HepG2 (cell line): ENCODE measurements around the gene NT5C3B. TPM values are rescaled to one million over a fixed set of nuclear protein-coding genes. Genes with fewer than 3 reads are reported as not detected.
A peak's percentile ranks its signal among the peaks of the same experiment; 100 is the strongest.

ENCODE experiments used
- DPF2 ChIP-seq: sonication (generic); formaldehyde crosslinking; IDR thresholded peaks from 2 replicates; pipeline ENCODE4 v1.4.0; 2020; ENCODE audit warnings: mild to moderate bottlenecking, low read depth, missing genetic modification reagents, borderline replicate concordance
- HDAC2 ChIP-seq: sonication (generic); formaldehyde crosslinking; IDR thresholded peaks from 2 replicates; pipeline ENCODE4 v1.4.0; 2020; ENCODE audit warnings: missing genetic modification reagents
- IRX3 ChIP-seq: sonication (generic); formaldehyde crosslinking; IDR thresholded peaks from 2 replicates; pipeline ENCODE4 v1.8.1; 2023; ENCODE audit warnings: mild to moderate bottlenecking, low read depth, missing genetic modification reagents, borderline replicate concordance
- KDM4B ChIP-seq: sonication (generic); formaldehyde crosslinking; IDR thresholded peaks from 2 replicates; pipeline ENCODE4 v1.4.0; 2020; ENCODE audit warnings: missing genetic modification reagents
- KLF12 ChIP-seq: sonication (generic); formaldehyde crosslinking; IDR thresholded peaks from 2 replicates; pipeline ENCODE4 v1.4.0; 2020; ENCODE audit warnings: missing genetic modification reagents, borderline replicate concordance
- MYC ChIP-seq: sonication (generic); formaldehyde crosslinking; IDR thresholded peaks from 2 replicates; pipeline ENCODE4 v1.9.0; 2021; ENCODE audit warnings: missing genetic modification reagents, borderline replicate concordance
- SNRNP70 ChIP-seq: fragments of 200-400 bp; formaldehyde crosslinking; IDR thresholded peaks from 2 replicates; pipeline ENCODE4 v1.6.1; 2017; ENCODE audit warnings: mild to moderate bottlenecking, low read depth, low read length, moderate library complexity
- ZNF230 ChIP-seq: sonication (generic); formaldehyde crosslinking; IDR thresholded peaks from 2 replicates; pipeline ENCODE4 v1.4.0; 2020; ENCODE audit warnings: mild to moderate bottlenecking, missing genetic modification reagents
- ZNF350 ChIP-seq: sonication (generic); formaldehyde crosslinking; IDR thresholded peaks from 2 replicates; pipeline ENCODE4 v1.4.0; 2020; ENCODE audit warnings: mild to moderate bottlenecking, low read depth, missing genetic modification reagents, borderline replicate concordance
- ZNF550 ChIP-seq: sonication (generic); formaldehyde crosslinking; IDR thresholded peaks from 2 replicates; pipeline ENCODE4 v1.4.0; 2020; ENCODE audit warnings: mild to moderate bottlenecking, missing genetic modification reagents, borderline replicate concordance
- ZNF614 ChIP-seq: IDR thresholded peaks from 2 replicates; pipeline ENCODE4 v1.6.1; 2018; ENCODE audit warnings: missing biosample characterization, missing genetic modification reagents, inconsistent platforms, borderline replicate concordance
- ZNF883 ChIP-seq: sonication (generic); formaldehyde crosslinking; IDR thresholded peaks from 2 replicates; pipeline ENCODE4 v1.5.1; 2020; ENCODE audit warnings: mild to moderate bottlenecking, missing genetic modification reagents; ENCODE audit errors: not compliant biosample characterization
- polyA plus RNA-seq, 8 experiments: library from polyadenylated mRNA; depleted of rRNA in 3 of 8; stranded (reverse) in 7 of 8; unstranded in 1 of 8; fragments of >200 nt; fragmentation: Illumina TruSeq in 4 of 8; extraction: Trizol in 4 of 8; gene quantifications; 2 replicates each; pipeline versions ENCODE4 v1.2.1 to v1.2.3, GENCODE V29; 2011 to 2016; ENCODE audit warnings: low read depth in 4 of 8, missing spikeins in 1 of 8, mixed read lengths in 1 of 8; ENCODE audit not compliant: insufficient read depth in 1 of 8
- total RNA-seq, 5 experiments: library from RNA; depleted of rRNA; stranded (reverse); fragments of >200 nt; fragmentation: Illumina TruSeq; extraction: Trizol; gene quantifications; 2 replicates each; pipeline ENCODE4 v1.2.3, GENCODE V29; 2016; ENCODE audit warnings: low read depth in 1 of 5
- TF ChIP-seq, protein P1 (sequence below): sonication (generic); formaldehyde crosslinking; IDR thresholded peaks from 2 replicates; pipeline ENCODE4 v1.5.0; 2020; ENCODE audit warnings: mild to moderate bottlenecking, missing genetic modification reagents, borderline replicate concordance
- TF ChIP-seq, protein P2 (sequence below), 2 experiments: fragments of 450-650 bp in 1 of 2; sonication (generic) in 1 of 2; formaldehyde crosslinking; IDR thresholded peaks; 2 replicates each; pipeline versions ENCODE4 v1.5.0 to v1.8.0; 2020 to 2022; ENCODE audit warnings: mild to moderate bottlenecking in 1 of 2, missing genetic modification reagents in 1 of 2
- TF ChIP-seq, protein P3 (sequence below): sonication (generic); formaldehyde crosslinking; IDR thresholded peaks from 2 replicates; pipeline ENCODE4 v1.5.0; 2020; ENCODE audit warnings: missing genetic modification reagents

The NT5C3B gene
- total and polyA plus RNA-seq, 2 of the 13 experiments (the other 11 are each of a cell fraction or from before 2014, with no cell fraction given) = 104 to 126 TPM

GRCh38 chr17:41786227-41787020 lies 49.6 kb downstream of the NT5C3B start, which contains the start of gene JUP (continued):
- TF ChIP-seq, protein P1, sequence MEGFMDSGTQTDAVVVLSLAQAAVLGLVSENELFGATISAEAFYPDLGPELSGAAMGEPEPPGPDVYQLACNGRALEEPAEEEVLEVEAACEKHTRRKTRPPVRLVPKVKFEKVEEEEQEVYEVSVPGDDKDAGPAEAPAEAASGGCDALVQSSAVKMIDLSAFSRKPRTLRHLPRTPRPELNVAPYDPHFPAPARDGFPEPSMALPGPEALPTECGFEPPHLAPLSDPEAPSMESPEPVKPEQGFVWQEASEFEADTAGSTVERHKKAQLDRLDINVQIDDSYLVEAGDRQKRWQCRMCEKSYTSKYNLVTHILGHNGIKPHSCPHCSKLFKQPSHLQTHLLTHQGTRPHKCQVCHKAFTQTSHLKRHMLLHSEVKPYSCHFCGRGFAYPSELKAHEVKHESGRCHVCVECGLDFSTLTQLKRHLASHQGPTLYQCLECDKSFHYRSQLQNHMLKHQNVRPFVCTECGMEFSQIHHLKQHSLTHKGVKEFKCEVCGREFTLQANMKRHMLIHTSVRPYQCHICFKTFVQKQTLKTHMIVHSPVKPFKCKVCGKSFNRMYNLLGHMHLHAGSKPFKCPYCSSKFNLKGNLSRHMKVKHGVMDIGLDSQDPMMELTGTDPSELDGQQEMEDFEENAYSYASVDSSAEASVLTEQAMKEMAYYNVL (CRISPR knock-in tag) = no peak; the same call in 1 of the 2 replicates
- TF ChIP-seq DPF2 (no peak), MYC (CRISPR knock-in tag) (peak; percentile 61; the same call in 1 of the 2 replicates), KDM4B (CRISPR knock-in tag) (no peak), KLF12 (peak; percentile 96), ZNF350 (no peak), HDAC2 (CRISPR knock-in tag) (no peak), IRX3 (CRISPR knock-in tag) (peak; percentile 93; the same call in 1 of the 2 replicates), ZNF230 (CRISPR knock-in tag) (no peak), ZNF883 (CRISPR knock-in tag) (peak; percentile 82), ZNF614 (CRISPR knock-in tag) (no peak; the same call in 1 of the 2 replicates), ZNF550 (no peak), SNRNP70 (no peak)
- TF ChIP-seq, protein P2, sequence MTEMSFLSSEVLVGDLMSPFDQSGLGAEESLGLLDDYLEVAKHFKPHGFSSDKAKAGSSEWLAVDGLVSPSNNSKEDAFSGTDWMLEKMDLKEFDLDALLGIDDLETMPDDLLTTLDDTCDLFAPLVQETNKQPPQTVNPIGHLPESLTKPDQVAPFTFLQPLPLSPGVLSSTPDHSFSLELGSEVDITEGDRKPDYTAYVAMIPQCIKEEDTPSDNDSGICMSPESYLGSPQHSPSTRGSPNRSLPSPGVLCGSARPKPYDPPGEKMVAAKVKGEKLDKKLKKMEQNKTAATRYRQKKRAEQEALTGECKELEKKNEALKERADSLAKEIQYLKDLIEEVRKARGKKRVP (CRISPR knock-in tag; IDR thresholded peaks at IDR 0.05) = no peak
- TF ChIP-seq, protein P3, sequence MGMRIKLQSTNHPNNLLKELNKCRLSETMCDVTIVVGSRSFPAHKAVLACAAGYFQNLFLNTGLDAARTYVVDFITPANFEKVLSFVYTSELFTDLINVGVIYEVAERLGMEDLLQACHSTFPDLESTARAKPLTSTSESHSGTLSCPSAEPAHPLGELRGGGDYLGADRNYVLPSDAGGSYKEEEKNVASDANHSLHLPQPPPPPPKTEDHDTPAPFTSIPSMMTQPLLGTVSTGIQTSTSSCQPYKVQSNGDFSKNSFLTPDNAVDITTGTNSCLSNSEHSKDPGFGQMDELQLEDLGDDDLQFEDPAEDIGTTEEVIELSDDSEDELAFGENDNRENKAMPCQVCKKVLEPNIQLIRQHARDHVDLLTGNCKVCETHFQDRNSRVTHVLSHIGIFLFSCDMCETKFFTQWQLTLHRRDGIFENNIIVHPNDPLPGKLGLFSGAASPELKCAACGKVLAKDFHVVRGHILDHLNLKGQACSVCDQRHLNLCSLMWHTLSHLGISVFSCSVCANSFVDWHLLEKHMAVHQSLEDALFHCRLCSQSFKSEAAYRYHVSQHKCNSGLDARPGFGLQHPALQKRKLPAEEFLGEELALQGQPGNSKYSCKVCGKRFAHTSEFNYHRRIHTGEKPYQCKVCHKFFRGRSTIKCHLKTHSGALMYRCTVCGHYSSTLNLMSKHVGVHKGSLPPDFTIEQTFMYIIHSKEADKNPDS = no peak; the same call in 1 of the 2 replicates
